H1 (cell line): Measurements from ENCODE around the gene SHISA6. TPM values are rescaled to one million over a fixed set of nuclear protein-coding genes. Genes with fewer than 3 reads are reported as not detected.

Experiments used
- CTCF ChIA-PET: fragments of 300-600 bp; sonication (Branson Sonifier 250); formaldehyde crosslinking; loops from one replicate; lab custom pipeline; 2021; ENCODE audit not compliant: partially characterized antibody; lab: Charles Lee
- POLR2A ChIA-PET: fragments of 300-600 bp; sonication (Branson Sonifier 250); formaldehyde crosslinking; loops from one replicate; lab custom pipeline; 2021; ENCODE audit warnings: inconsistent platforms; ENCODE audit not compliant: partially characterized antibody; lab: Charles Lee
- DNase-seq, 2 experiments: peaks; one replicate each; pipeline versions ENCODE4 v3.0.0 to v3.0.0-alpha.2; 2010 to 2022; ENCODE audit warnings: low spot score in 2 of 2, low read depth in 1 of 2, mixed read lengths in 1 of 2
- FAIRE-seq: peaks from 2 replicates; lab custom pipeline; 2011; peaks lifted over from hg19 to GRCh38; lab: Jason Lieb, UNC
- H2AFZ ChIP-seq: 2 replicates; pipeline ENCODE4 v1.8.1; 2012; ENCODE audit warnings: low read length, inconsistent platforms
- H2AK5ac ChIP-seq: 2 replicates; pipeline ENCODE4 v1.6.1; 2013; ENCODE audit warnings: low read depth, low read length
- H2BK120ac ChIP-seq: replicated peaks from 2 replicates; pipeline ENCODE3; 2013; ENCODE audit warnings: low read depth, low read length, inconsistent platforms
- H2BK12ac ChIP-seq: 2 replicates; pipeline ENCODE4 v1.6.1; 2013; ENCODE audit warnings: low read depth, low read length
- H2BK15ac ChIP-seq: 2 replicates; pipeline ENCODE4 v1.6.1; 2013; ENCODE audit warnings: low read length
- H2BK20ac ChIP-seq: 2 replicates; pipeline ENCODE4 v1.6.1; 2013; ENCODE audit warnings: low read length
- H2BK5ac ChIP-seq: 2 replicates; pipeline ENCODE4 v1.6.1; 2013; ENCODE audit warnings: low read depth, low read length
- H3K14ac ChIP-seq: 2 replicates; pipeline ENCODE4 v1.6.1; 2013; ENCODE audit warnings: inconsistent platforms; ENCODE audit not compliant: insufficient read length
- H3K18ac ChIP-seq: 2 replicates; pipeline ENCODE4 v1.6.1; 2013; ENCODE audit warnings: low read length; ENCODE audit errors: extremely low read depth
- H3K23ac ChIP-seq: 2 replicates; pipeline ENCODE4 v1.6.1; 2013; ENCODE audit warnings: inconsistent platforms; ENCODE audit not compliant: insufficient read length
- H3K23me2 ChIP-seq: 2 replicates; pipeline ENCODE4 v1.6.1; 2013; ENCODE audit warnings: low read depth, low read length
- H3K27ac ChIP-seq: 2 replicates; pipeline ENCODE4 v1.6.1; 2011; ENCODE audit warnings: low read depth, low read length, inconsistent platforms
- H3K27me3 ChIP-seq, 4 experiments: replicated peaks in 1 of 4; 1 replicate in 1 of 4; 2 replicates in 3 of 4; pipeline versions ENCODE4 v1.6.1 to v1.8.1; 2011 to 2013; ENCODE audit warnings: low read length in 3 of 4, mild to moderate bottlenecking in 3 of 4, inconsistent platforms in 2 of 4, mixed read lengths in 2 of 4, moderate library complexity in 1 of 4; ENCODE audit not compliant: control insufficient read depth in 3 of 4, insufficient read depth in 3 of 4; ENCODE audit errors: extremely low read depth in 1 of 4
- H3K36me3 ChIP-seq, 4 experiments: 2 replicates each; pipeline versions ENCODE4 v1.6.1 to v1.8.1; 2011 to 2013; ENCODE audit warnings: mild to moderate bottlenecking in 4 of 4, low read length in 3 of 4, moderate library complexity in 2 of 4, control low read depth in 1 of 4, inconsistent platforms in 1 of 4; ENCODE audit not compliant: insufficient read depth in 4 of 4, control insufficient read depth in 2 of 4
- H3K4ac ChIP-seq: replicated peaks from 2 replicates; pipeline ENCODE3; 2013; ENCODE audit warnings: low read length, low read depth, mixed read lengths, inconsistent platforms; ENCODE audit not compliant: insufficient read length
- H3K4me1 ChIP-seq, 4 experiments: replicated peaks in 1 of 4; 1 replicate in 1 of 4; 2 replicates in 3 of 4; pipeline versions ENCODE4 v1.6.1 to v1.8.1; 2011 to 2013; ENCODE audit warnings: low read length in 3 of 4, inconsistent platforms in 2 of 4, mixed read lengths in 1 of 4; ENCODE audit not compliant: insufficient read depth in 4 of 4, control insufficient read depth in 3 of 4
- H3K4me2 ChIP-seq, 2 experiments: 2 replicates each; pipeline versions ENCODE4 v1.6.1 to v1.8.1; 2011 to 2013; ENCODE audit warnings: low read depth in 2 of 2, low read length in 2 of 2, control low read depth in 1 of 2, inconsistent platforms in 1 of 2, mild to moderate bottlenecking in 1 of 2; ENCODE audit not compliant: insufficient read depth in 1 of 2
- H3K4me3 ChIP-seq, 4 experiments: fragments of 200-600, 300-600 bp in 1 of 4; sonication (generic), shearing (Covaris generic), sonication (Bioruptor Twin) in 1 of 4; 2 replicates each; pipeline versions ENCODE4 v1.5.1 to v1.8.1; 2011 to 2016; ENCODE audit warnings: low read length in 4 of 4, low read depth in 3 of 4, control low read depth in 2 of 4, inconsistent platforms in 2 of 4, mild to moderate bottlenecking in 2 of 4, mixed read lengths in 1 of 4, moderate library complexity in 1 of 4; ENCODE audit not compliant: insufficient read depth in 2 of 4; ENCODE audit errors: extremely low read depth in 1 of 4
- H3K56ac ChIP-seq: replicated peaks from 2 replicates; pipeline ENCODE3; 2013; ENCODE audit warnings: low read depth, mild to moderate bottlenecking, mixed read lengths, low read length, inconsistent platforms; ENCODE audit not compliant: insufficient read length
- H3K79me1 ChIP-seq: 2 replicates; pipeline ENCODE4 v1.6.1; 2013; ENCODE audit warnings: low read depth, low read length, control low read depth
- H3K79me2 ChIP-seq, 2 experiments: 2 replicates each; pipeline versions ENCODE4 v1.6.1 to v1.8.1; 2012 to 2013; ENCODE audit warnings: low read length in 2 of 2, mild to moderate bottlenecking in 2 of 2, inconsistent platforms in 1 of 2; ENCODE audit not compliant: insufficient read depth in 2 of 2, control insufficient read depth in 1 of 2
- H3K9ac ChIP-seq, 4 experiments: replicated peaks in 1 of 4; 1 replicate in 1 of 4; 2 replicates in 3 of 4; pipeline versions ENCODE4 v1.6.1 to v1.8.1; 2011 to 2013; ENCODE audit warnings: low read depth in 3 of 4, low read length in 3 of 4, control low read depth in 2 of 4, mild to moderate bottlenecking in 2 of 4, moderate library complexity in 2 of 4, inconsistent platforms in 1 of 4; ENCODE audit errors: extremely low read depth in 1 of 4
- H3K9me3 ChIP-seq, 2 experiments: 2 replicates each; pipeline versions ENCODE4 v1.6.1 to v1.8.1; 2012 to 2013; ENCODE audit warnings: mild to moderate bottlenecking in 2 of 2, moderate library complexity in 2 of 2, control low read depth in 1 of 2, inconsistent platforms in 1 of 2, low read depth in 1 of 2, low read length in 1 of 2, mixed read lengths in 1 of 2; ENCODE audit not compliant: insufficient read depth in 2 of 2
- H4K20me1 ChIP-seq, 2 experiments: replicated peaks in 1 of 2; 2 replicates each; pipeline versions ENCODE3 to v1.8.1; 2011 to 2013; ENCODE audit warnings: inconsistent platforms in 2 of 2, low read length in 2 of 2, mild to moderate bottlenecking in 1 of 2; ENCODE audit not compliant: insufficient read depth in 2 of 2, control insufficient read depth in 1 of 2
- H4K5ac ChIP-seq: 2 replicates; pipeline ENCODE4 v1.6.1; 2013; ENCODE audit warnings: low read length, low read depth, mixed read lengths, inconsistent platforms; ENCODE audit not compliant: insufficient read length
- H4K8ac ChIP-seq: 2 replicates; pipeline ENCODE4 v1.8.0; 2013; ENCODE audit warnings: mild to moderate bottlenecking, moderate library complexity, low read length, inconsistent platforms; ENCODE audit not compliant: insufficient read depth; ENCODE audit errors: extremely low read depth
- H4K91ac ChIP-seq: replicated peaks from 2 replicates; pipeline ENCODE3; 2013; ENCODE audit warnings: low read length, mixed read lengths, inconsistent platforms; ENCODE audit not compliant: insufficient read length
- BCL11A ChIP-seq, 2 experiments: IDR thresholded peaks; one replicate each; pipeline ENCODE4 v1.6.1; 2011; ENCODE audit warnings: low read depth in 2 of 2, low read length in 2 of 2, mild to moderate bottlenecking in 2 of 2
- CHD2 ChIP-seq: IDR thresholded peaks from 2 replicates; pipeline ENCODE4 v1.6.1; 2012; ENCODE audit warnings: low read length, improper control_type of control experiment
- CREB1 ChIP-seq: IDR thresholded peaks from 2 replicates; pipeline ENCODE4 v1.6.1; 2012; ENCODE audit warnings: inconsistent platforms
- FOSL1 ChIP-seq: IDR thresholded peaks from 2 replicates; pipeline ENCODE4 v1.6.1; 2011; ENCODE audit warnings: mild to moderate bottlenecking, low read depth, low read length, moderate library complexity; ENCODE audit not compliant: insufficient read depth
- KDM1A ChIP-seq: fragments of 200-600, 300-600 bp; sonication (generic); IDR thresholded peaks from 2 replicates; pipeline ENCODE4 v1.7.1; 2016; ENCODE audit warnings: mild to moderate bottlenecking, low read length, borderline replicate concordance
- POLR2AphosphoS5 ChIP-seq: IDR thresholded peaks from 2 replicates; pipeline ENCODE4 v1.6.1; 2011; ENCODE audit warnings: low read depth, low read length
- RNF2 ChIP-seq: fragments of 200-900, 300-1000 bp; sonication (generic); IDR thresholded peaks from 2 replicates; pipeline ENCODE4 v1.7.1; 2016; ENCODE audit warnings: borderline replicate concordance, low read depth, mild to moderate bottlenecking, antibody characterized with exemption, low read length; ENCODE audit not compliant: poor library complexity, severe bottlenecking; ENCODE audit errors: missing control alignments
- RXRA ChIP-seq: IDR thresholded peaks from 2 replicates; pipeline ENCODE4 v1.6.1; 2011; ENCODE audit warnings: low read depth, mild to moderate bottlenecking, low read length, moderate library complexity; ENCODE audit not compliant: insufficient read depth
- SP2 ChIP-seq: IDR thresholded peaks from 2 replicates; pipeline ENCODE4 v1.6.1; 2012; ENCODE audit warnings: mild to moderate bottlenecking, low read length, inconsistent platforms
- TAF1 ChIP-seq: IDR thresholded peaks from 2 replicates; pipeline ENCODE4 v1.6.1; 2011; ENCODE audit warnings: mild to moderate bottlenecking, low read depth, low read length
- YY1 ChIP-seq: IDR thresholded peaks from 2 replicates; pipeline ENCODE4 v1.6.1; 2011; ENCODE audit warnings: low read depth, mild to moderate bottlenecking, low read length
- WGBS, 2 experiments: shearing (Covaris generic) in 1 of 2; methylation state at CpG; one replicate each; pipeline versions ENCODE4 v1.1.6 to v1.1.7; 2013 to 2015; ENCODE audit warnings: low lambda C conversion rate in 2 of 2, mixed read lengths in 2 of 2, inconsistent platforms in 1 of 2, low coverage in 1 of 2, missing lambda C conversion rate in 1 of 2; ENCODE audit not compliant: insufficient replicate concordance in 2 of 2, insufficient coverage in 1 of 2, insufficient read length in 1 of 2; ENCODE audit errors: extremely low coverage in 1 of 2, missing lambda C conversion rate in 1 of 2; 5-methylcytosine and 5-hydroxymethylcytosine counted together
- polyA plus RNA-seq, 7 experiments: library from polyadenylated mRNA; depleted of rRNA in 3 of 7; stranded (reverse) in 5 of 7; unstranded in 2 of 7; fragments of >200 nt in 5 of 7; fragments of 200-250 nt in 2 of 7; gene quantifications; 1 replicate in 5 of 7; 2 replicates in 1 of 7; 4 replicates in 1 of 7; pipeline versions ENCODE4 v1.2.1 to v1.2.3, GENCODE V29; 2011 to 2013; ENCODE audit warnings: missing spikeins in 2 of 7, mixed read lengths in 2 of 7
- total RNA-seq: library from RNA; stranded (reverse); fragmentation: NEBNext Ultra II Directional; extraction: Animal tissue kit (Norgen Biotek cat#: 25700); gene quantifications from 2 replicates; pipeline ENCODE4 v1.2.1, GENCODE V29; 2021
- TF ChIP-seq, protein P1 (sequence below): IDR thresholded peaks from 2 replicates; pipeline ENCODE4 v1.6.1; 2012; ENCODE audit warnings: inconsistent platforms

Gene SHISA6
- total and polyA plus RNA-seq, 2 of the 8 experiments (the other 6 are each of a cell fraction or from before 2014, with no cell fraction given) = 2.9 to 4.8 TPM

DNA sequence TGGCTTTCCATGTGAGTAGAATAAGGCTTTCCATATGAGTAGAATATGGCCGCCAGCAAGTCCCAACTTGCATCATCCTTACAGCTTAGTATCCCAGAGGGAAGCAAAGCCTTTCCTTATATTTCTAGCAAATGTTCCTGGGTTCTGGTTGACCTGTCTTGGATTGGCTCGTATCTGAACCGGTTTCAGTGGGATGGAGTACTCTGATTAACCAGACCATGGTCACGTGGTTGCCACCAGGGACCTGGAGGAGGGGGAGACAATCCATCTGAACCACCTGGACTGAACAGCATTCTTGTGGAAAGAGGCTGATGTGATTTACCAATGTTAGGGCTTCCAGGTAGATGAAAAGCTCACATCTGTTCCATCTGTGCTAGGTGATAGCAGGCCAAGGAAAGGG, 89.0 kb downstream of the SHISA6 start:
- DNase-seq (no peak), FAIRE-seq (no peak)
- no peak overlapping the region for H3K27ac ChIP-seq
- no peak overlapping the region for H2BK20ac ChIP-seq
- H3K23me2 ChIP-seq = no peaks in the 10 kb centered on the region
- H3K4ac ChIP-seq = no peak overlapping the region
- no peak overlapping the region; a peak in 1 of 4 replicates for H3K4me2 ChIP-seq
- no peaks in the 10 kb centered on the region for H3K27me3 ChIP-seq
- H3K36me3 ChIP-seq = no peaks in the 10 kb centered on the region
- no peak overlapping the region for H3K4me3 ChIP-seq
- H4K8ac ChIP-seq = no peak overlapping the region
- no peak overlapping the region for H3K9ac ChIP-seq
- no peak overlapping the region for H3K14ac ChIP-seq
- peaks cover 0 to 19% (median 5%) of the 10 kb centered on the region in 4 experiments; a peak in 6 of 7 replicates for H3K4me1 ChIP-seq
- H2BK5ac ChIP-seq = no peak overlapping the region
- H4K91ac ChIP-seq = no peak overlapping the region
- ChIA-PET POLR2A (no interaction called here), CTCF (interaction anchor here (0.9 kb wide), 1 partner anchor 13 kb away, joined by 3 read pairs; no protein-coding TSS in a partner anchor)
- H3K23ac ChIP-seq = no peak overlapping the region
- H2AK5ac ChIP-seq = no peak overlapping the region
- no peak overlapping the region for H3K56ac ChIP-seq
- no peaks in the 10 kb centered on the region for H3K79me1 ChIP-seq
- no peak overlapping the region for H2BK15ac ChIP-seq
- H4K20me1 ChIP-seq = no peaks in the 10 kb centered on the region
- H2AFZ ChIP-seq = no peak overlapping the region
- no peaks in the 10 kb centered on the region for H3K9me3 ChIP-seq
- no peak overlapping the region for H2BK120ac ChIP-seq
- 88% methylated on average over 4 of the region's 4 CpGs; no CpG with 5 or more reads in 1 of the 2 experiments for WGBS, 2 experiments
- no peak for TF ChIP-seq TAF1
- TF ChIP-seq FOSL1 = no peak
- TF ChIP-seq YY1 = no peak
- no peak for TF ChIP-seq CHD2
- TF ChIP-seq RNF2 = no peak
- TF ChIP-seq SP2 = no peak
- TF ChIP-seq CREB1 = no peak
- TF ChIP-seq RXRA = no peak
- TF ChIP-seq, protein P1, sequence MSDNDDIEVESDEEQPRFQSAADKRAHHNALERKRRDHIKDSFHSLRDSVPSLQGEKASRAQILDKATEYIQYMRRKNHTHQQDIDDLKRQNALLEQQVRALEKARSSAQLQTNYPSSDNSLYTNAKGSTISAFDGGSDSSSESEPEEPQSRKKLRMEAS = no peak
- TF ChIP-seq BCL11A (IDR thresholded peaks at IDR 0.05; ENCODE audit: low read depth in 2 of 2, low read length in 2 of 2) = no peak
- TF ChIP-seq KDM1A = no peak
- TF ChIP-seq POLR2AphosphoS5 = no peak
- TF ChIP-seq, all 59 proteins: peak for 0
- Histone ChIP-seq H3K79me2 (no peaks in the 10 kb centered on the region), H3K18ac (no peak overlapping the region), H2BK12ac (no peak overlapping the region), H4K5ac (no peak overlapping the region)
